ENCODE data around the gene CNBD2.
A peak's percentile ranks its signal among the peaks of the same experiment; 100 is the strongest.

The CNBD2 gene

GRCh38 chr20:36008461-36009035 lies 40.2 kb downstream of the CNBD2 start:
- no peak overlapping the region for H3K23ac ChIP-seq (ENCODE audit: low read depth, low read length, poor library complexity)
- H2BK120ac ChIP-seq (ENCODE audit: low read depth, low read length): no peak overlapping the region
- no peaks in the 10 kb centered on the region for H3K36me3 ChIP-seq (replicated peaks in 1 of 2; ENCODE audit: control insufficient read depth in 2 of 2, insufficient read depth in 2 of 2, low read length in 2 of 2)
- no peak overlapping the region for H3K9ac ChIP-seq (ENCODE audit: low read depth, low read length, poor library complexity)
- no peak overlapping the region for H3K4me3 ChIP-seq (ENCODE audit: low read length in 2 of 2)
- H4K91ac ChIP-seq (ENCODE audit: low read depth, low read length, poor library complexity): no peak overlapping the region
- H3K4me1 ChIP-seq (ENCODE audit: control insufficient read depth in 2 of 2, insufficient read depth in 1 of 2, low read depth in 1 of 2, low read length in 2 of 2): peaks cover 0 to 7% of the 10 kb centered on the region in 2 donors
- H3K18ac ChIP-seq (ENCODE audit: low read length): no peak overlapping the region
- H3K27me3 ChIP-seq (ENCODE audit: control insufficient read depth in 3 of 3, insufficient read depth in 3 of 3, low read depth in 1 of 3, low read length in 3 of 3): no peaks in the 10 kb centered on the region
- H2BK15ac ChIP-seq (ENCODE audit: low read length): no peak overlapping the region
- peaks cover 0 to 2% of the 10 kb centered on the region in 2 donors for H3K9me3 ChIP-seq (replicated peaks in 1 of 2; ENCODE audit: control insufficient read depth in 2 of 2, insufficient read depth in 1 of 2, low read depth in 1 of 2, low read length in 2 of 2)
- H4K8ac ChIP-seq (ENCODE audit: low read depth, low read length): no peak overlapping the region
- no peak overlapping the region for H2BK5ac ChIP-seq (ENCODE audit: low read length)
- no peak overlapping the region for H2AFZ ChIP-seq (ENCODE audit: low read length)
- H3K79me1 ChIP-seq (ENCODE audit: low read depth, low read length): no peaks in the 10 kb centered on the region
- no peak overlapping the region for H3K4me2 ChIP-seq (ENCODE audit: insufficient read depth, low read length, poor library complexity, severe bottlenecking)
- H2AK5ac ChIP-seq (ENCODE audit: low read depth, low read length): no peak overlapping the region
- no peak overlapping the region for H3K27ac ChIP-seq (replicated peaks; ENCODE audit: low read length)
- no peak overlapping the region for H3K4ac ChIP-seq (ENCODE audit: low read length)
- DNase-seq (ENCODE audit: low spot score): no peak
- H3K14ac ChIP-seq (ENCODE audit: low read length): no peak overlapping the region
- H2BK12ac ChIP-seq (ENCODE audit: low read length): no peak overlapping the region
- WGBS, 2 donors (ENCODE audit: extremely low coverage in 2 of 2, insufficient read length in 2 of 2, insufficient replicate concordance in 1 of 2): no CpG with 5 or more reads among the region's 4 CpGs

GRCh38 chr20:36010076-36010475 lies 41.7 kb downstream of the CNBD2 start:
- Histone ChIP-seq H3K23ac (ENCODE audit: low read depth, low read length, poor library complexity) (no peak overlapping the region), H3K36me3 (replicated peaks in 1 of 2; ENCODE audit: control insufficient read depth in 2 of 2, insufficient read depth in 2 of 2, low read length in 2 of 2) (no peaks in the 10 kb centered on the region), H2BK5ac (ENCODE audit: low read length) (no peak overlapping the region), H4K91ac (ENCODE audit: low read depth, low read length, poor library complexity) (no peak overlapping the region), H3K18ac (ENCODE audit: low read length) (no peak overlapping the region), H3K79me1 (ENCODE audit: low read depth, low read length) (no peaks in the 10 kb centered on the region), H3K4me1 (ENCODE audit: control insufficient read depth in 2 of 2, insufficient read depth in 1 of 2, low read depth in 1 of 2, low read length in 2 of 2) (peaks cover 0 to 7% of the 10 kb centered on the region in 2 donors), H3K27ac (replicated peaks; ENCODE audit: low read length) (peak overlapping the region; percentile 52), H2BK120ac (ENCODE audit: low read depth, low read length) (no peak overlapping the region), H3K9ac (ENCODE audit: low read depth, low read length, poor library complexity) (no peak overlapping the region), H3K27me3 (ENCODE audit: control insufficient read depth in 3 of 3, insufficient read depth in 3 of 3, low read depth in 1 of 3, low read length in 3 of 3) (no peaks in the 10 kb centered on the region), H3K4ac (ENCODE audit: low read length) (no peak overlapping the region), H2AFZ (ENCODE audit: low read length) (no peak overlapping the region), H2BK12ac (ENCODE audit: low read length) (no peak overlapping the region), H3K4me3 (ENCODE audit: low read length in 2 of 2) (no peak overlapping the region), H3K4me2 (ENCODE audit: insufficient read depth, low read length, poor library complexity, severe bottlenecking) (no peak overlapping the region), H4K8ac (ENCODE audit: low read depth, low read length) (no peak overlapping the region), H3K9me3 (replicated peaks in 1 of 2; ENCODE audit: control insufficient read depth in 2 of 2, insufficient read depth in 1 of 2, low read depth in 1 of 2, low read length in 2 of 2) (no peaks in the 10 kb centered on the region), H2AK5ac (ENCODE audit: low read depth, low read length) (no peak overlapping the region), H2BK15ac (ENCODE audit: low read length) (no peak overlapping the region), H3K14ac (ENCODE audit: low read length) (no peak overlapping the region)
- WGBS, 2 donors (ENCODE audit: extremely low coverage in 2 of 2, insufficient read length in 2 of 2, insufficient replicate concordance in 1 of 2): no CpG with 5 or more reads among the region's 4 CpGs
- no peak for DNase-seq (ENCODE audit: low spot score)

- no peak overlapping the region for H3K23ac ChIP-seq (ENCODE audit: low read depth, low read length, poor library complexity)
- no peak overlapping the region for H3K4me2 ChIP-seq (ENCODE audit: insufficient read depth, low read length, poor library complexity, severe bottlenecking)
- no peak overlapping the region for H2BK12ac ChIP-seq (ENCODE audit: low read length)
- no peak for DNase-seq (ENCODE audit: low spot score)
- H2BK5ac ChIP-seq (ENCODE audit: low read length): no peak overlapping the region
- no peak overlapping the region for H3K14ac ChIP-seq (ENCODE audit: low read length)
- H3K9me3 ChIP-seq (replicated peaks in 1 of 2; ENCODE audit: control insufficient read depth in 2 of 2, insufficient read depth in 1 of 2, low read depth in 1 of 2, low read length in 2 of 2): no peaks in the 10 kb centered on the region
- no peak overlapping the region for H3K18ac ChIP-seq (ENCODE audit: low read length)
- H2BK120ac ChIP-seq (ENCODE audit: low read depth, low read length): no peak overlapping the region
- H4K8ac ChIP-seq (ENCODE audit: low read depth, low read length): no peak overlapping the region
- no peaks in the 10 kb centered on the region for H3K27me3 ChIP-seq (ENCODE audit: control insufficient read depth in 3 of 3, insufficient read depth in 3 of 3, low read depth in 1 of 3, low read length in 3 of 3)
- H3K36me3 ChIP-seq (replicated peaks in 1 of 2; ENCODE audit: control insufficient read depth in 2 of 2, insufficient read depth in 2 of 2, low read length in 2 of 2): no peaks in the 10 kb centered on the region
- peak overlapping the region; percentile 0 for H3K27ac ChIP-seq (replicated peaks; ENCODE audit: low read length)
- no peaks in the 10 kb centered on the region for H3K79me1 ChIP-seq (ENCODE audit: low read depth, low read length)
- H3K4me3 ChIP-seq (ENCODE audit: low read length in 2 of 2): no peak overlapping the region
- H2AK5ac ChIP-seq (ENCODE audit: low read depth, low read length): no peak overlapping the region
- H4K91ac ChIP-seq (ENCODE audit: low read depth, low read length, poor library complexity): no peak overlapping the region
- no peak overlapping the region for H3K9ac ChIP-seq (ENCODE audit: low read depth, low read length, poor library complexity)
- WGBS, 2 donors (ENCODE audit: extremely low coverage in 2 of 2, insufficient read length in 2 of 2, insufficient replicate concordance in 1 of 2): no CpG with 5 or more reads among the region's 4 CpGs
- peak overlapping the region; percentile 51 for H2AFZ ChIP-seq (ENCODE audit: low read length)
- H3K4ac ChIP-seq (ENCODE audit: low read length): no peak overlapping the region
- H2BK15ac ChIP-seq (ENCODE audit: low read length): no peak overlapping the region
- H3K4me1 ChIP-seq (ENCODE audit: control insufficient read depth in 2 of 2, insufficient read depth in 1 of 2, low read depth in 1 of 2, low read length in 2 of 2): peaks cover 0 to 7% of the 10 kb centered on the region in 2 donors
Observed at GRCh38 chr20:36010825-36011224, 42.4 kb downstream of the CNBD2 start.

GRCh38 chr20:36015806-36016403 lies 47.5 kb downstream of the CNBD2 start:
- H3K9ac ChIP-seq (ENCODE audit: low read depth, low read length, poor library complexity): no peak overlapping the region
- H3K23ac ChIP-seq (ENCODE audit: low read depth, low read length, poor library complexity): no peak overlapping the region
- no peak overlapping the region for H2AFZ ChIP-seq (ENCODE audit: low read length)
- H3K4me1 ChIP-seq (ENCODE audit: control insufficient read depth in 2 of 2, insufficient read depth in 1 of 2, low read depth in 1 of 2, low read length in 2 of 2): peaks cover 7 to 10% of the 10 kb centered on the region in 2 donors
- H3K79me1 ChIP-seq (ENCODE audit: low read depth, low read length): no peaks in the 10 kb centered on the region
- no peak overlapping the region for H3K4me3 ChIP-seq (ENCODE audit: low read length in 2 of 2)
- no peak overlapping the region for H3K14ac ChIP-seq (ENCODE audit: low read length)
- H3K4ac ChIP-seq (ENCODE audit: low read length): no peak overlapping the region
- no peaks in the 10 kb centered on the region for H3K36me3 ChIP-seq (replicated peaks in 1 of 2; ENCODE audit: control insufficient read depth in 2 of 2, insufficient read depth in 2 of 2, low read length in 2 of 2)
- H4K91ac ChIP-seq (ENCODE audit: low read depth, low read length, poor library complexity): no peak overlapping the region
- H3K27ac ChIP-seq (replicated peaks; ENCODE audit: low read length): no peak overlapping the region
- no peak overlapping the region for H3K18ac ChIP-seq (ENCODE audit: low read length)
- WGBS, 2 donors (ENCODE audit: extremely low coverage in 2 of 2, insufficient read length in 2 of 2, insufficient replicate concordance in 1 of 2): no CpG with 5 or more reads among the region's 1 CpG
- H2BK12ac ChIP-seq (ENCODE audit: low read length): no peak overlapping the region
- H3K4me2 ChIP-seq (ENCODE audit: insufficient read depth, low read length, poor library complexity, severe bottlenecking): no peak overlapping the region
- H2BK120ac ChIP-seq (ENCODE audit: low read depth, low read length): no peak overlapping the region
- no peaks in the 10 kb centered on the region for H3K9me3 ChIP-seq (replicated peaks in 1 of 2; ENCODE audit: control insufficient read depth in 2 of 2, insufficient read depth in 1 of 2, low read depth in 1 of 2, low read length in 2 of 2)
- H2BK15ac ChIP-seq (ENCODE audit: low read length): no peak overlapping the region
- H2AK5ac ChIP-seq (ENCODE audit: low read depth, low read length): no peak overlapping the region
- H4K8ac ChIP-seq (ENCODE audit: low read depth, low read length): no peak overlapping the region
- DNase-seq (ENCODE audit: low spot score): no peak
- peaks cover 0 to 4% (median 0%) of the 10 kb centered on the region in 3 experiments for H3K27me3 ChIP-seq (ENCODE audit: control insufficient read depth in 3 of 3, insufficient read depth in 3 of 3, low read depth in 1 of 3, low read length in 3 of 3)
- no peak overlapping the region for H2BK5ac ChIP-seq (ENCODE audit: low read length)

Data from neuronal stem cell (in vitro differentiated cells).